Fibroblast of pulmonary artery (primary cell): ENCODE data around the gene DUSP11.
"Not testable (repeated sequence)": the region's sequence is repeated elsewhere in the genome, so short reads cannot be mapped to it uniquely, and the experiment has no call there.

Experiments
- DNase-seq: peaks from one replicate; pipeline ENCODE4 v3.0.0-alpha.2; 2010; ENCODE audit warnings: low read depth
- H3K4me3 ChIP-seq: replicated peaks from 2 replicates; pipeline ENCODE4 v1.5.1; 2011; ENCODE audit warnings: low read depth, mild to moderate bottlenecking, control low read depth, low read length, moderate library complexity
- CTCF ChIP-seq: IDR thresholded peaks from 2 replicates; pipeline ENCODE4 v1.5.1; 2011; ENCODE audit warnings: mild to moderate bottlenecking, control low read depth, low read length, inconsistent platforms; ENCODE audit errors: missing control alignments

The DUSP11 gene

DNA sequence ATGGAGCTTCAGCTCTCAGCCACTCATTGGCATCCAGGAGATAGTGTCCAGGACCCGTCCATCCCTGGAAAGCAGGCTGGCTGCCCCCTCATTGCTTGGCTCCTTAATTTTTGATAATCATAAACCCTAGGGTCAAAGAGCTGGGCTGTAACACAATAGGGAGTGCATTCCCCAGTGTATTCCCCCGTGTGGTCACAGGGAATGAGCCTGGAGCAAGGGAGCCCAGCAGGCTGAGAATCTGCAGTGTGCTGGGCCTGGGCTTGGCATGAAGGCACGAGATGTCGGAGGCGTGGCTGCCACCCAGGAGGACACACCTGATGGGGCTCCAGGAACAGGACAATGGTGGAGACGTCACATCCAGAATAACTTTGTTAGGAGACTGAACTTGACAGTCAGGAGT, 61.5 kb downstream of the DUSP11 start:
- H3K4me3 ChIP-seq: no peak overlapping the region
- no peak for DNase-seq
- no peak for TF ChIP-seq CTCF

DNA sequence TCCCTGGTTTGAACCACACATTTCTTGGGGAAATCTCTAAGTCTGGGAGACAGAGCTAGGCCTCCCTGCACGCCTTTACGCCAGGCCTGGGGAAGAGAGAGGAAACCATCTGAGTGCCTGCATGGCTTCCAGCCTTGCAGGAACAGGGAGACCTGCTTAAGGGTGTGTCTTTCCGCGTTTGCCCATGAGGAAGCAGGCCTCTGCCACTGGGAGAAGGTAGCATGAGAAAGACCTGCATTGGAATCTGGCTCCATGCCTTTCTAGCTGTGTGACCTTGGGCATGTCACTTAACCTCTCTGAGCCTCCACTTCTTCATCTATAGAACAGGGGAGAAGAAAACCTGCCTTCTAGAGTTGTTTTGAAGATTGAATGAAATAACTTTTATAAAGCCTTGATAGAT, 62.2 kb downstream of the DUSP11 start:
- H3K4me3 ChIP-seq, DNase-seq: not testable (repeated sequence)

DNA sequence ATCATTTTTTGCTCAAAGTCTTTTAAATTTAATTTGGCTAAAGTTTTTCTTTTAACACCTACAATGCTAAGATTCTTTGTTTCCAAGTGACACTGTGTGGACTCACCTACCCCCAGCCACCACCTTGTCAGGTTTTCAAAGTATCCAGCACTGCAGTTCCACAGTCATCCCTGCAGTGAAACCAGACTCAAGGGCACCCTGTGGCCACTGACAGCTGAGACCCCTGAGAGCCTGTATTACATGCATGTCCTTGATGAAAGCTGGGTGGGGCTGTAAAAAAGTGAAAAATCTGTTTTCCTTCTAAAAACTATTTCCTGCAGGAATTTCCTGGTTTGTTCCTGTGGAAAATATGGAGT, 62.7 kb downstream of the DUSP11 start:
- TF ChIP-seq CTCF: no peak
- DNase-seq: no peak

DNA sequence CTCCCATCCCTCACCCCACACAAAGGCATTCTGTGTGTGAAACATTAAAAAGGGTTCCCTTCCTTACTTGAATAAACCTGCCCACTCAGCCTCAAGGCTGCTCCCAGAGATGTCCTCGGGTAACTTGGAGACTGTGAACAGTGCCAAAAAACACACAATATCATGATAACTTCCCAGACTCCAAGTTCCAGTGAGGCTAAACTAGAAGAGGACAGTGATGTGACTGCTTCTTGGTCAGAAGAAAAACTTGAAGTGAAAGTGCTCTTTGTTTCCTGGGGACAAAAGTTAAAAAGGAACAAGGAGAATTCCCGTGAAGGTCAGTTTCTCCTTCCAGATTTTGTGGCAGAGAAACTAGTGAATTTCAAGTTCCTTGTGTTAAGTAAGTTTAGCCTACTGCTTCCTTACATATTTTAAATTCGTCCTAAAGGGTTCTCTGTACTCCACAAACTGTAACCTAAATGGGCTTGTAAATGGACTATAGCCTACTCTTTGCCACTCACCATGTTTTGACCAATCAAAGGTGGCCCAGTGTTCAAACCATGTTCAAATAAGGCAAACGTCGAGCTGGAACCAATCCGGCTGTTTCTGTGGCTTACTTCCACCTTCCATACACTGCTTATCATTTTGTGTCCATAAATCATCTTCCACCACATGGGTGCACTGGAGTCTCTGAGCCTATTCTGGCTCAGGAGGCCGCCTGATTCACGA, 63.2 kb downstream of the DUSP11 start:
- DNase-seq: peak; percentile 86
- no peak for TF ChIP-seq CTCF
- peak overlapping the region; percentile 33 for H3K4me3 ChIP-seq

More for the DNA sequence above, 62.7 kb downstream of the DUSP11 start:
- no peak overlapping the region for H3K4me3 ChIP-seq

DNA sequence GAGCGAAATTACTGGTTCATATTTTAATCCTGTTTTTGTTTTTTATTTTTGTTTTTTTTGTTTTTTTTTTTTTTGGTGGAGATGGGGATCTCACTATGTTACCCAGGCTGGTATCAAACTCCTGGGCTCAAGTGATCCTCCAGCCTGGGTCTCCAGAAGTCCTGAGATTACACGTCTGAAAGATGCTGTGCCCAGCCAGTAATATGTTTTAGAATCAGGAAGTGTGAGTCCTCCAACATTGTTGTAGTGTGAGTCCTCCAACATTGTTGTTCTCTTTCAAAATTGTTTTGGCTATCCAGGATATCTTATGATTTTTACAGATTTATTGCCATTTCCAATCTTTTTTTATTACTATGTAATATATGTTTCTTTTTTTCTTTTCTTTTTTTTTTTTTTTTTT, 65.8 kb downstream of the DUSP11 start:
- H3K4me3 ChIP-seq: no peak overlapping the region
- TF ChIP-seq CTCF: no peak
- DNase-seq: no peak
